Measurements from ENCODE around the gene DENND4A. TPM values are rescaled to one million over a fixed set of nuclear protein-coding genes. Genes with fewer than 3 reads are reported as not detected.

Gene DENND4A
- total and polyA plus RNA-seq, 7 donors: 4.0 to 46.7 (median 15.4) TPM

DNA sequence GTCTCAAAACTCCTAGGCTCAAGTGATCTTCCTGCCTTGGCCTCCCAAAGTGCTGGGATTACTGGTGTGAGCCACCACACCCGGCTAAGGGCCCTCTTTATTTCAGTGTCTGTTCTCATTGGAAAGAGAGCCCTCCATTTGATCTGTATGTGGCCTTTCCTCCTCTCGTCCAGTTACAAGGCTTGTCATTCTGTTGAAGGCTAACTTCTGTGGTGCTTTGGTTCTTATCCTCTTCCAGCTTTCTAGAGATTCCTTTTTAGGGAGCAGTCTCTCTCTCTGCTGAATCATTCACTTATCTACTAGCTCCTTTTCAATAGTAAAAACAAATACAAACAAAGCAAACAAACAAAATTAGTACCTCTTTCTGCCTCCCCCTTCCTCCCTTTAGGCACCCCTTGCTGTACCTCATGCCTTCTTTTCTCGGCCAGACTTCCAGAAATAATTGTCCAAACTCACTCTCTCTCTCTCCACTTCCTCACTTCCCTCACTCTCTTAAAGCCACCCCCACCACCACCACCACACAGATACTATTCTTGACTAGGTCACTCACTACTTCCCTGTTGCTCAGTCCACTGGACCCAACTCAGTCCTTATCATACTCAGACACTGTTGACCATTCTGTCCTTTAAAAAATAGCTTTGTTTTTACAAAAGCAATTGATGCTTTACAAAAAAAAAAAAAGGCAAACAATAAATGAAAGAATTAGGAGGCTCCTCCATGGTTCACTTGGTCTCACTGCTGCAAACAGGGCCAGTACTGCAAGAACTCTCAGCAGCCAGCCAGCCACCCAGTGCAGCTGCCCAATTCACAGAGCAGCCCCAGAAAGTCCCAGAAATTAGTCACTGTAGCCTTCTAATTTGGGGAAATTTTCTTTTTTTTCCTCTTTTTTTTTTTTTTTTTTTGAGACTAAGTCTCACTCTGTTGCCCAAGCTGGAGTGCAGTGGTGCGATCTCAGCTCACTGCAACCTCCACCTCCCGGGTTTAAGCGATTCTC lies 45.5 kb upstream of the DENND4A start:
- H3K4me1 ChIP-seq: peaks cover 24% of the 10 kb centered on the region
- WGBS, 3 donors: 79 to 85% (median 81%) methylated on average over 5 to 6 of the region's 6 CpGs
- TF ChIP-seq CTCF (IDR thresholded peaks at IDR 0.05): no peak
- no peak overlapping the region for H3K27ac ChIP-seq
- DNase-seq: no peak
- no peak for ATAC-seq
- H3K9me3 ChIP-seq: no peaks in the 10 kb centered on the region
- peak overlapping the region; percentile 2 for H3K4me3 ChIP-seq
- intact Hi-C loops (cut with DNase I): no loop called here
- no peaks in the 10 kb centered on the region for H3K27me3 ChIP-seq (ENCODE audit: insufficient read depth in 3 of 3, low read length in 2 of 3)
- H3K36me3 ChIP-seq (ENCODE audit: insufficient read depth in 1 of 2, low read depth in 1 of 2): no peaks in the 10 kb centered on the region

DNA sequence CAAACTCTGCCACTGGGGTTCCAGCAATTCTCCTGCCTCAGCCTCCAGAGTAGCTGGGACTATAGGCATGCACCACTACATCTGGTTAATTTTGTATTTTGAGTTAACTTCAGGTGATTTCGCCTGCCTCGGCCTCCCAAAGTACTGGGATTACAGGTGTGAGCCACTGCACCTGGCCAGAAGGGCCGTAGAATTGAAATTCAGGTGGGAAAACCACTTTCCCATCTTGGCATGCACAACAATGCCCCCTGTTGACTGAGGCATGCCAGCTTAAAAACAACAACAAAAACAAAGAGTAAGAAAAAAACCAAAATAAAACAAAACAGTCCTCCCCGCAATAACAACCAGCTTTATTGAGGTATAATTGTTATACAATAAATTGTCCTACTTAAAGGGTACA lies 44.6 kb upstream of the DENND4A start:
- Histone ChIP-seq H3K4me1 (peaks cover 31% of the 10 kb centered on the region), H3K27me3 (ENCODE audit: insufficient read depth in 3 of 3, low read length in 2 of 3) (no peaks in the 10 kb centered on the region), H3K9me3 (no peaks in the 10 kb centered on the region), H3K27ac (no peak overlapping the region), H3K4me3 (no peak overlapping the region), H3K36me3 (ENCODE audit: insufficient read depth in 1 of 2, low read depth in 1 of 2) (no peaks in the 10 kb centered on the region)
- DNase-seq: no peak
- ATAC-seq: no peak
- intact Hi-C loops (cut with DNase I): no loop called here
- no peak for TF ChIP-seq CTCF (IDR thresholded peaks at IDR 0.05)
- WGBS, 3 donors: 88 to 92% (median 92%) methylated on average over 4 of the region's 4 CpGs

DNA sequence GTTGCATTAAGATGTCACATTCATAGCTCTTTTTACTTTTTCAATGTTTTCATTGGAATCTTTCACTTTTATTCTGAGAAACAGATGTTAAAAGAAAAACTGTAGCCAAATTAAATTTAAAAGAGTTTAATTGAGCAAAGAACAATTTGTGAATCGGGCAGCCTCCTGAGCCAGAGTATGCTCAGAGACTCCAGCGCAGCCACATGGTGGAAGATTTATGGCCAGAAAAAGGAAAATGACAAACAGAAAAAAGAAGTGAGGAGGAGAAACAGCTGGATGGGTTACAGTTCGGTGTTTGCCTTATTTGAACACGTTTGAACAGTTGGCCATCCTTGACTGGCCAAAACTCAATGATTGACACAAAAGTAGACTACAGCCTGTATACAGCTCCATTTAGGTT lies 43.4 kb upstream of the DENND4A start:
- no peak overlapping the region for H3K4me3 ChIP-seq
- DNase-seq (no peak), ATAC-seq (no peak)
- WGBS, 3 donors: 38 to 55% (median 40%) methylated on average over 4 of the region's 4 CpGs
- no peak for TF ChIP-seq CTCF (IDR thresholded peaks at IDR 0.05)
- peak overlapping the region; percentile 86 for H3K27ac ChIP-seq
- H3K27me3 ChIP-seq (ENCODE audit: insufficient read depth in 3 of 3, low read length in 2 of 3): no peaks in the 10 kb centered on the region
- intact Hi-C loops (cut with DNase I): no loop called here
- H3K9me3 ChIP-seq: no peaks in the 10 kb centered on the region
- H3K4me1 ChIP-seq: peaks cover 39% of the 10 kb centered on the region
- no peaks in the 10 kb centered on the region for H3K36me3 ChIP-seq (ENCODE audit: insufficient read depth in 1 of 2, low read depth in 1 of 2)

GRCh38 chr15:65834603-65835282 lies 42.6 kb upstream of the DENND4A start:
- Histone ChIP-seq H3K27ac (peak overlapping the region; percentile 86), H3K4me1 (peaks cover 39% of the 10 kb centered on the region), H3K36me3 (ENCODE audit: insufficient read depth in 1 of 2, low read depth in 1 of 2) (no peaks in the 10 kb centered on the region), H3K27me3 (ENCODE audit: insufficient read depth in 3 of 3, low read length in 2 of 3) (no peaks in the 10 kb centered on the region), H3K9me3 (no peaks in the 10 kb centered on the region), H3K4me3 (no peak overlapping the region)
- WGBS, 3 donors: 83 to 93% (median 83%) methylated on average over 8 of the region's 8 CpGs
- ATAC-seq: no peak
- no peak for TF ChIP-seq CTCF (IDR thresholded peaks at IDR 0.05)
- intact Hi-C loops (cut with DNase I): no loop called here
- DNase-seq: no peak
